CD8-positive, alpha-beta memory T cell (primary cell): Measurements from ENCODE around the gene C1orf74. TPM values are rescaled to one million over a fixed set of nuclear protein-coding genes. Genes with fewer than 3 reads are reported as not detected.

ENCODE experiments used
- CTCF ChIA-PET: fragments of 350-600 bp; sonication (Branson Sonifier 250); formaldehyde crosslinking; loops from one replicate; lab custom pipeline; 2021; ENCODE audit warnings: antibody characterized with exemption; lab: Charles Lee
- POLR2A ChIA-PET: fragments of 350-600 bp; sonication (Branson Sonifier 250); formaldehyde crosslinking; loops from one replicate; lab custom pipeline; 2021; ENCODE audit warnings: antibody characterized with exemption; lab: Charles Lee
- DNase-seq, 5 donors: peaks; one replicate each; pipeline versions ENCODE4 v3.0.0 to v3.0.0-alpha.2; 2020 to 2022; ENCODE audit warnings: mixed read lengths in 1 of 5
- H3K27ac ChIP-seq: one replicate; pipeline ENCODE4 v1.7.0; 2013; ENCODE audit warnings: low read depth, mild to moderate bottlenecking, low read length, moderate library complexity
- H3K27me3 ChIP-seq: 2 replicates; pipeline ENCODE4 v1.7.0; 2013; ENCODE audit warnings: low read length, mild to moderate bottlenecking; ENCODE audit not compliant: insufficient read depth, poor library complexity, severe bottlenecking
- H3K36me3 ChIP-seq: 2 replicates; pipeline ENCODE4 v1.7.0; 2013; ENCODE audit warnings: mild to moderate bottlenecking, low read length, moderate library complexity; ENCODE audit not compliant: insufficient read depth
- H3K4me1 ChIP-seq: 2 replicates; pipeline ENCODE4 v1.7.0; 2013; ENCODE audit warnings: mild to moderate bottlenecking, low read length, moderate library complexity; ENCODE audit not compliant: insufficient read depth
- H3K4me3 ChIP-seq: 2 replicates; pipeline ENCODE4 v1.7.0; 2013; ENCODE audit warnings: mild to moderate bottlenecking, low read length
- H3K9me3 ChIP-seq: 2 replicates; pipeline ENCODE4 v1.7.0; 2013; ENCODE audit warnings: mild to moderate bottlenecking, low read length
- H3K27ac Mint-ChIP-seq, 8 donors: one replicate each; pipeline ENCODE4 v1.8.0; 2020 to 2021; ENCODE audit warnings: mixed read lengths in 8 of 8, mild to moderate bottlenecking in 6 of 8, inconsistent platforms in 3 of 8, moderate library complexity in 3 of 8
- H3K27me3 Mint-ChIP-seq, 2 donors: one replicate each; pipeline ENCODE4 v1.8.0; 2020 to 2021; ENCODE audit warnings: mixed read lengths in 2 of 2, mild to moderate bottlenecking in 1 of 2, moderate library complexity in 1 of 2
- H3K36me3 Mint-ChIP-seq, 3 donors: one replicate each; pipeline ENCODE4 v1.8.0; 2020 to 2021; ENCODE audit warnings: mixed read lengths in 3 of 3, inconsistent platforms in 1 of 3, mild to moderate bottlenecking in 1 of 3
- H3K4me1 Mint-ChIP-seq, 3 donors: one replicate each; pipeline ENCODE4 v1.8.0; 2020 to 2021; ENCODE audit warnings: mixed read lengths in 3 of 3, inconsistent platforms in 1 of 3, mild to moderate bottlenecking in 1 of 3
- H3K4me3 Mint-ChIP-seq, 7 donors: one replicate each; pipeline ENCODE4 v1.8.0; 2020 to 2021; ENCODE audit warnings: mixed read lengths in 7 of 7, mild to moderate bottlenecking in 6 of 7, moderate library complexity in 4 of 7, inconsistent platforms in 2 of 7
- H3K9me3 Mint-ChIP-seq, 5 donors: one replicate each; pipeline ENCODE4 v1.8.0; 2020 to 2022; ENCODE audit warnings: mixed read lengths in 5 of 5, mild to moderate bottlenecking in 3 of 5, moderate library complexity in 2 of 5, inconsistent platforms in 1 of 5
- polyA plus RNA-seq: library from polyadenylated mRNA; unstranded; fragments of 300-500 nt; fragmentation: Illumina TruSeq; gene quantifications from one replicate; pipeline ENCODE4 v1.2.3, GENCODE V29; 2021
- total RNA-seq, 2 experiments: library from RNA; stranded (reverse); gene quantifications; one replicate each; pipeline ENCODE4 v1.2.3, GENCODE V29; 2021

Gene C1orf74
- total and polyA plus RNA-seq, 3 experiments from 2014 or later = 0.35 to 2.2 (median 2.2) TPM

GRCh38 chr1:209751627-209752231 lies 32.6 kb downstream of the C1orf74 start:
- Mint-ChIP-seq H3K4me1 (peaks cover 67 to 85% (median 82%) of the 10 kb centered on the region in 3 donors), H3K27ac (peak overlapping the region; percentile 61 to 98 (median 94)), H3K9me3 (no peaks in the 10 kb centered on the region), H3K27me3 (no peaks in the 10 kb centered on the region), H3K4me3 (peak overlapping the region; percentile 25 to 86 (median 76)), H3K36me3 (peaks cover 0 to 9% (median 4%) of the 10 kb centered on the region in 3 donors)
- H3K27me3 ChIP-seq = no peaks in the 10 kb centered on the region
- H3K4me1 ChIP-seq = peaks cover 82% of the 10 kb centered on the region
- no peaks in the 10 kb centered on the region for H3K9me3 ChIP-seq
- no peaks in the 10 kb centered on the region for H3K36me3 ChIP-seq
- H3K4me3 ChIP-seq = peak overlapping the region; percentile 24
- ChIA-PET POLR2A (interaction anchor here (0.5 to 2.0 kb wide), 2 partner anchors 17 to 55 kb away, joined by 8 to 12 read pairs; no protein-coding TSS in a partner anchor), CTCF (interaction anchor here (1.6 to 17.1 kb wide), 3 partner anchors 11 to 182 kb away, joined by 3 to 255 read pairs (median 4); partner anchors contain the start of gene TRAF3IP3)
- peak in 1 of 5 donors; percentile 14 for DNase-seq
- peak overlapping the region; percentile 3 for H3K27ac ChIP-seq

DNA sequence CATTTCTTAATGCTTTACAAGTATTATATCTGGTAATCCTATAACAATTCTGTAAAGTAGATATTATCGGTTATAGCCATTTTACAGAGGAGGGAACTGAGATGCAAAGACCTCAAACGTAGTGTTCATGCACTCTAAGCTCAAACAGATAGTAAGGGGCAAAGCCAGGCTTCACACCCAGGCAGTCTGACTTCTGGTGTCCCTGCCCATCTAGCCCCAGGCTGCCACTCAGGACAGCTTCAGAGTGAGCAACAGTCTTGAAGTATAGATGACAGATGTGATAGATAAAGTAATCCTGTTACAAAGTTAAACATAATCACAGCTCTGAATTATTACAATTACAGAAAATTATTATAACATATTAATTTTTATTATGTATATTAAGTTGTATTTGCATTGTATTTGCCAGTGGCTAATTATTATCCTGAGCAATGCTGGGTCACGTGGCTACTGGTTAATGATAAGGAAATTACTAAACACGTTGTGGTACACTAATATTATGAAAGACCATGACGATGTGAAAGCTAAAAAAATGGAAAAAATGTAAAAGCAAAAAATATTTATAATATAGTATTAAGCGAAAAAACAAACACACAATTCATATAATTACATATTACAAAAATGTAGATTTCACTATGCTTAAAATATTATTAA lies 34.6 kb downstream of the C1orf74 start:
- Histone ChIP-seq H3K27ac (no peak overlapping the region), H3K4me3 (no peak overlapping the region), H3K9me3 (no peaks in the 10 kb centered on the region), H3K27me3 (no peaks in the 10 kb centered on the region), H3K4me1 (peaks cover 71% of the 10 kb centered on the region), H3K36me3 (no peaks in the 10 kb centered on the region)
- POLR2A ChIA-PET = interaction anchor here (0.8 to 2.6 kb wide), 2 partner anchors 19 to 32 kb away, joined by 3 to 20 read pairs; no protein-coding TSS in a partner anchor
- CTCF ChIA-PET = interaction anchor here (1.2 to 17.1 kb wide), 3 partner anchors 12 to 78 kb away, joined by 3 to 255 read pairs (median 4); partner anchors contain the start of genes TRAF3IP3 and UTP25
- no peaks in the 10 kb centered on the region for H3K9me3 Mint-ChIP-seq
- peaks cover 55 to 73% (median 71%) of the 10 kb centered on the region in 3 donors for H3K4me1 Mint-ChIP-seq
- peaks cover 0 to 4% (median 0%) of the 10 kb centered on the region in 3 donors for H3K36me3 Mint-ChIP-seq
- H3K27ac Mint-ChIP-seq = peak overlapping the region; percentile 14 to 85 (median 58)
- no peaks in the 10 kb centered on the region for H3K27me3 Mint-ChIP-seq
- DNase-seq = no peak
- peak overlapping the region in 5 of 7 donors; percentile 0 to 50 (median 37) for H3K4me3 Mint-ChIP-seq

DNA sequence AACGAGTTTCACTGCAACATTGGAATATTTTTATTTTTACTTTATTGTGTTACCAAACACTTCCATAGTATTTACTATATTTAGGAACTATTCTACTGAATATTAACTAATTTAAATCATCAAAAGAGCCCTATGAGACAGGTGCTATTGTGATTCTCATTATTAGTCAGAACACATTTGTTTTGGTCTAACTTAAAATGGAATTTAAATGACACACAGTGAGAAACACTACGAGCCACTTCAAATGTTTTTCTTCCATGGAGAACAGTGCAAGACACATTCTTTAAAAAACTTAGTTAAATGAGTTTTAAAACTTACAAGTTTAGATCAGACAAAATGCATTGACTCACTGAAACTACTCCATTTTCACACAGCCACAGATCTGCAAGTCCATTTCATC lies 35.2 kb downstream of the C1orf74 start:
- H3K36me3 ChIP-seq = no peaks in the 10 kb centered on the region
- Mint-ChIP-seq H3K4me1 (peaks cover 54 to 71% (median 68%) of the 10 kb centered on the region in 3 donors), H3K27ac (peak overlapping the region; percentile 14 to 79 (median 57)), H3K9me3 (no peaks in the 10 kb centered on the region), H3K4me3 (peak overlapping the region in 5 of 7 donors; percentile 0 to 50 (median 37)), H3K36me3 (peaks cover 0 to 4% (median 0%) of the 10 kb centered on the region in 3 donors), H3K27me3 (no peaks in the 10 kb centered on the region)
- H3K27me3 ChIP-seq = no peaks in the 10 kb centered on the region
- DNase-seq = no peak
- peaks cover 68% of the 10 kb centered on the region for H3K4me1 ChIP-seq
- POLR2A ChIA-PET = interaction anchor here (2.6 kb wide), 1 partner anchor 19 kb away, joined by 20 read pairs; no protein-coding TSS in a partner anchor
- no peak overlapping the region for H3K4me3 ChIP-seq
- H3K9me3 ChIP-seq = no peaks in the 10 kb centered on the region
- H3K27ac ChIP-seq = no peak overlapping the region
- CTCF ChIA-PET = interaction anchor here (0.9 to 17.1 kb wide), 9 partner anchors 12 to 79 kb away, joined by 3 to 255 read pairs (median 4); partner anchors contain the start of genes C1orf74, IRF6, TRAF3IP3 and UTP25

DNA sequence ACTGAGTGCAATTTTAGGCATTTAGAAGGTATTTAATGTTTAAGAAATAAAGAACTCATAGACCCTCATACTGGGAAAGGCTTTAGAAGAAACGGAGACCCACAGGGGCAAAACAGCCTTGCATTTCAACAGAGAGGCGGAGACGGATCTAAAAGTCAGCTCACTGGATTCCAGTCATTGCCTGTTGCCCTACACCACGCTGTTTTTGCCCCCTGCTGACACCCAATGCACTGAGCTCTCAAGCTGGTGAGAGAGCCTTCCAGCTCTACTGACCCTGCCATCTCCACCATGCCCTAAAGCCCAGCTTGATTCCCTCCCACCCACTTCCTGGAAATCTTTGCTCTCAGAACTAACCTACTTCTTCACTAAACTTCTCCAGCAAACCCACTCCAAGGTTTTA lies 35.7 kb downstream of the C1orf74 start:
- H3K9me3 Mint-ChIP-seq = no peaks in the 10 kb centered on the region
- no peaks in the 10 kb centered on the region for H3K36me3 ChIP-seq
- H3K27me3 ChIP-seq = no peaks in the 10 kb centered on the region
- H3K9me3 ChIP-seq = no peaks in the 10 kb centered on the region
- DNase-seq = no peak
- H3K27ac ChIP-seq = no peak overlapping the region
- peaks cover 63% of the 10 kb centered on the region for H3K4me1 ChIP-seq
- peak overlapping the region; percentile 75 to 92 (median 86) for H3K4me3 Mint-ChIP-seq
- peak overlapping the region; percentile 83 to 97 (median 88) for H3K27ac Mint-ChIP-seq
- H3K4me3 ChIP-seq = peak overlapping the region; percentile 8
- peaks cover 0 to 5% (median 0%) of the 10 kb centered on the region in 3 donors for H3K36me3 Mint-ChIP-seq
- H3K27me3 Mint-ChIP-seq = no peaks in the 10 kb centered on the region
- ChIA-PET POLR2A (interaction anchor here (2.6 kb wide), 1 partner anchor 20 kb away, joined by 20 read pairs; no protein-coding TSS in a partner anchor), CTCF (interaction anchor here (0.7 to 17.1 kb wide), 22 partner anchors 12 to 187 kb away, joined by 3 to 255 read pairs (median 4); partner anchors contain the start of genes C1orf74, IRF6, TRAF3IP3 and UTP25)
- H3K4me1 Mint-ChIP-seq = peaks cover 50 to 65% (median 62%) of the 10 kb centered on the region in 3 donors

GRCh38 chr1:209747580-209748262 lies 36.6 kb downstream of the C1orf74 start:
- H3K36me3 ChIP-seq = no peaks in the 10 kb centered on the region
- no peaks in the 10 kb centered on the region for H3K27me3 Mint-ChIP-seq
- H3K4me1 Mint-ChIP-seq = peaks cover 47 to 60% (median 53%) of the 10 kb centered on the region in 3 donors
- peak; percentile 71 to 87 (median 82) for DNase-seq
- peak overlapping the region; percentile 43 for H3K27ac ChIP-seq
- peak overlapping the region; percentile 76 for H3K4me3 ChIP-seq
- H3K9me3 Mint-ChIP-seq = no peaks in the 10 kb centered on the region
- POLR2A ChIA-PET = interaction anchor here (2.6 kb wide), 1 partner anchor 21 kb away, joined by 20 read pairs; no protein-coding TSS in a partner anchor
- no peaks in the 10 kb centered on the region for H3K9me3 ChIP-seq
- H3K36me3 Mint-ChIP-seq = peaks cover 0 to 6% (median 0%) of the 10 kb centered on the region in 3 donors
- peaks cover 54% of the 10 kb centered on the region for H3K4me1 ChIP-seq
- peak overlapping the region; percentile 75 to 92 (median 86) for H3K4me3 Mint-ChIP-seq
- H3K27me3 ChIP-seq = no peaks in the 10 kb centered on the region
- H3K27ac Mint-ChIP-seq = peak overlapping the region; percentile 83 to 97 (median 88)
- CTCF ChIA-PET = interaction anchor here (0.7 to 17.1 kb wide), 24 partner anchors 11 to 186 kb away, joined by 3 to 255 read pairs (median 4); partner anchors contain the start of genes C1orf74, IRF6, TRAF3IP3 and UTP25

GRCh38 chr1:209746451-209747165 lies 37.8 kb downstream of the C1orf74 start:
- no peak for DNase-seq
- peak overlapping the region in 1 of 7 donors; percentile 31 for H3K4me3 Mint-ChIP-seq
- peak overlapping the region in 7 of 8 donors; percentile 36 to 97 (median 65) for H3K27ac Mint-ChIP-seq
- CTCF ChIA-PET = interaction anchor here (0.7 to 17.1 kb wide), 3 partner anchors 16 to 179 kb away, joined by 3 to 255 read pairs (median 4); partner anchors contain the start of gene TRAF3IP3
- no peak overlapping the region for H3K27ac ChIP-seq
- peaks cover 42 to 55% (median 45%) of the 10 kb centered on the region in 3 donors for H3K4me1 Mint-ChIP-seq
- H3K36me3 ChIP-seq = no peaks in the 10 kb centered on the region
- POLR2A ChIA-PET = no interaction called here
- H3K9me3 ChIP-seq = no peaks in the 10 kb centered on the region
- no peaks in the 10 kb centered on the region for H3K27me3 ChIP-seq
- no peaks in the 10 kb centered on the region for H3K27me3 Mint-ChIP-seq
- no peak overlapping the region for H3K4me3 ChIP-seq
- peaks cover 43% of the 10 kb centered on the region for H3K4me1 ChIP-seq
- H3K9me3 Mint-ChIP-seq = no peaks in the 10 kb centered on the region
- H3K36me3 Mint-ChIP-seq = peaks cover 0 to 3% (median 3%) of the 10 kb centered on the region in 3 donors
